HG03439 (cell line): ENCODE measurements around the gene TBCB.
A peak's percentile ranks its signal among the peaks of the same experiment; 100 is the strongest.
"Not testable (repeated sequence)": the region's sequence is repeated elsewhere in the genome, so short reads cannot be mapped to it uniquely, and the experiment has no call there.

ENCODE experiments used
- ATAC-seq: cut with Tn5 transposase; IDR thresholded peaks from one replicate; pipeline ENCODE4 v1.9.1; 2021; ENCODE audit warnings: mild to moderate bottlenecking, moderate library complexity; ENCODE audit not compliant: unreplicated experiment

Gene TBCB

GRCh38 chr19:36134867-36135266, 19.6 kb downstream of the TBCB start:
- not testable (repeated sequence) for ATAC-seq

GRCh38 chr19:36136964-36137686, 21.9 kb downstream of the TBCB start:
- no peak for ATAC-seq

GRCh38 chr19:36139120-36139472, 23.8 kb downstream of the TBCB start:
- no peak for ATAC-seq

- peak; percentile 79 for ATAC-seq
Observed at GRCh38 chr19:36139473-36140303, 24.4 kb downstream of the TBCB start, which contains the start of gene CAPNS1. Gene CAPNS1, plus strand, starts transcription at chr19:36140066. Its CDS starts 946 bp downstream, at chr19:36141012.

GRCh38 chr19:36140304-36141038, 25.2 kb downstream of the TBCB start:
- ATAC-seq = no peak

- peak; percentile 45 for ATAC-seq
Observed at GRCh38 chr19:36141039-36141927, 26.0 kb downstream of the TBCB start.

GRCh38 chr19:36142046-36142445, 26.8 kb downstream of the TBCB start:
- no peak for ATAC-seq

- no peak for ATAC-seq
Observed at GRCh38 chr19:36142496-36142895, 27.2 kb downstream of the TBCB start.

GRCh38 chr19:36144624-36145023, 29.4 kb downstream of the TBCB start:
- no peak for ATAC-seq

GRCh38 chr19:36149673-36150406, 34.6 kb downstream of the TBCB start:
- no peak for ATAC-seq

- ATAC-seq = no peak
Observed at GRCh38 chr19:36150586-36150985, 35.3 kb downstream of the TBCB start.

GRCh38 chr19:36151144-36152018, 36.1 kb downstream of the TBCB start:
- no peak for ATAC-seq

- ATAC-seq = no peak
Observed at GRCh38 chr19:36152019-36152351, 36.7 kb downstream of the TBCB start.

GRCh38 chr19:36152352-36153091, 37.3 kb downstream of the TBCB start, which contains the start of gene COX7A1:
Gene COX7A1, minus strand, starts transcription at chr19:36152447. Its CDS starts 40 bp downstream, at chr19:36152407.
- no peak for ATAC-seq

- no peak for ATAC-seq
Observed at GRCh38 chr19:36153126-36153525, 37.9 kb downstream of the TBCB start.

GRCh38 chr19:36160821-36161596, 45.7 kb downstream of the TBCB start:
- no peak for ATAC-seq

- no peak for ATAC-seq
Observed at GRCh38 chr19:36163813-36164212, 48.5 kb downstream of the TBCB start.
